Kidney tubule cell (primary cell): ENCODE data around the gene OR6J1.
"Not testable (repeated sequence)": the region's sequence is repeated elsewhere in the genome, so short reads cannot be mapped to it uniquely, and the experiment has no call there.

Experiments used
- DNase-seq: peaks from one replicate; pipeline ENCODE4 v3.0.0-alpha.2; 2018; ENCODE audit warnings: low spot score

OR6J1 gene

DNA sequence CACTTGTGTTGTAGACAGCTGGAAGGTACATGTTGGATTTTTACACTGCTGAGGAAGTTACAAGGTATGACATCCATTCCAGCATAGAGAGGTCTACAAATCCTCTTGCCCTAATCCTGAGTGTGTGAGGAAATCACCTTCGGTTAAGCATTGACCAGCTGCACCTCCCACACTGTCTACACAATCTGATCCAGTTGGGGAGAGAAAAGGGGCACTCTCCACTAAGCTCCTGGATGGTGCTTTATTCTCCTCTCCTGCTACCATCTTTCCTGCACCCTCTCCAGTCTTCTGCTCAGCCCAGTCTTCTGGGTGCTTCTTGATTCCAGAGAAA lies at the start of gene OR6J1:
Gene OR6J1, minus strand, starts transcription at position 48 of the 331 bp plus-strand sequence. CDS start 9,541 bp downstream, outside the sequence.
- no peak for DNase-seq

DNA sequence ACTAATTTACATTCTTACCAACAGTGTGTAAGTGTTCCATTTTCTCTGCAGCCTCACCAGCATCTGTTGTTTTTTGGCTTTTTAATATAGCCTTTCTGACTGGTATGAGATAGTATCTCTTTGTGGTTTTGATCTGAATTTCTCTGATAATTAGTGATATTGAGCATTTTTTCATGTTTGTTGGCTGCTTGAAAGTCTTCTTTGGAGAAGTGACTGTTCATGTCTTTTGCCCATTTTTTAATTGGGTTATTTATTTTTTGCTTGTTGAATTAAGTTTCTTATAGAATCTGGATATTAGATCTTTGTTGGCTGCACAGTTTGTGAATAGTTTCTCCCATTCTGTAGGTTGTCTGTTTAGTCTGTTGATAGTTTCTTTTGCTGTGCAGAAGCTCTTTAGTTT lies 48.0 kb upstream of the OR6J1 start:
- DNase-seq = no peak

DNA sequence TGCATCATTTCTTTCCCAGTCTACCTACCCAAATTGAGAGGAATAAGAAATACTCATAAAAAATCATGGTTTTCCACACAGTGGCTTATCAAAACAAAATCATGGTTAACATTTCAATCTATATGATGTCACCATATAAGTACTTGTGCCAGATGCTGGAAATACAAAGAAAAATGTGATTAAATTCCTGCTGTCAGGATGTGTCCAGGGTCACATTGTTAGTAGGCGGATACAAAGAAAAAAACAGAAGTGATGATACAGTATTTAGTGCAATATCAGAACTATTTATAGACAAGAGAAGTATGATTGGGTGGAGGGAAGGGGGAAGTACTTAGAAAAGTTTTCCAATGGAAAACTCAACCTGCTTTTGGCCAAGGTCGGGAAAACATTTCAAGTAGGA lies 47.0 kb upstream of the OR6J1 start:
- peak; percentile 53 for DNase-seq

DNA sequence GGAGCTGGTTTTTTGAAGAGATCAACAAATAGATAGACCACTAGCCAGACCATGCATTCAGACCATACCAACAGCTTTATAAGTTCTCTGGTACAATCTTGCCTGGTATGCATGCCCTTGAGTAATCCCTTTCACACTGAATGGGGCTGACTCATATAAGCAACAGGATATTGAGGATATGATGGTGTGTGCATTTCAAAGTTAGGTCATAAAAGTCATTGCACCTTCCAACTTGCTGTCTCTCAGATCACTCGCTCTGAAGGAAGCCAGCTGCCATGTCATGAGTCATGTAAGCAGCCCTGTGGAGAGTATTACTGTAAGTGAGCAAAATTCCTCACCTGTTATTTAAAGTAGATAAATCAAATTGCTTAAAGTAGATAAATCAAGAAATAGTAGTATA lies 45.0 kb upstream of the OR6J1 start:
- DNase-seq = peak; percentile 97

DNA sequence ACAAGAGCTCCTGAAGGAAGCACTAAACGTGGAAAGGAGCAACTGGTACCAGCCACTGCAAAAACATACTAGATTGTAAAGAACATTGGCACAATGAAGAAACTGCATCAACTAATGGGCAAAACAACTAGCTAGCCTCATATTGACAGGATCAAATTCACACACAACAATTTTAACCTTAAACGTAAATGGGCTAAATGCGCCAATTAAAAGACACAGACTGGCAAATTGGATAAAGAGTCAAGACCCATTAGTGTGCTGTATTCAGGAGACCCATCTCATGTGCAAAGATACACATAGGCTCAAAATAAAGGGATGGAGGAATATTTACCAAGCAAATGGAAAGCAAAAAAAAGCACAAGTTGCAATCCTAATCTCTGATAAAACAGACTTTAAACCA lies 43.8 kb upstream of the OR6J1 start:
- not testable (repeated sequence) for DNase-seq

DNA sequence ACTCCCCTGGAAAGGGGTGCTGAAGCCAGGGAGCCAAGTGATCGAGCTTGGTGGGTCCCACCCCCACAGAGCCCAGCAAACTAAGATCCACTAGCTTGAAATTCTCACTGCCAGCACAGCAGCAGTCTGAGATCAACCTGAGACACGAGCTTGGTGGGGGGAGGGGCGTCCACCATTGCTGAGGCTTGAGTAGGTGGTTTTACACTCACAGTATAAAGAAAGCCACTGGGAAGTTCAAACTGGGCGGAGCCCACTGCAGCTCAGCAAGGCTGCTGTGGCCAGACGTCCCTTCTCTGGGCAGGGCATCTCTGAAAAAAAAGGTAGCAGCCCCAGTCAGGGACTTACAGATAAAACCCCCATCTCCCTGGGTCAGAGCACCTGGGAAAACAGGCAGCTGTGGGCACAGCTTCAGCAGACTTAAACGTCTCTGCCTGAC lies 42.0 kb upstream of the OR6J1 start:
- DNase-seq = not testable (repeated sequence)

DNA sequence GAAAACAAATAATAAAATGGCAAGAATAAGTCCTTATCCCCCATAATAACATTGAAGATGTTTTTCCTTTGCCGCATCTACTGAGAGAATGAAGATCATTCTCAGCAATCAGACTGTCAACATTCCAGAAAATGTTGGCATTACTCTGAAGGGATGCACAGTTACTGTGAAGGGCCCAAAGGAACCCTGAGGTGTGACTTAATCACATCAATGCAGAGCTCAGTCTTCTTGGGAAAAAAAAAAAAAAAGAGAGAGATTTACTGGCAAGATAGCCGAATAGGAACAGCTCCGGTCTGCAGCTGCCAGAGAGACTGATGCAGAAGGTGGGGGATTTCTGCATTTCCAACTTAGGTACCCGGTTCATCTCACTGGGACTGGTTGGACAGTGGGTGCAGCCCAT lies 41.3 kb upstream of the OR6J1 start:
- no peak for DNase-seq

DNA sequence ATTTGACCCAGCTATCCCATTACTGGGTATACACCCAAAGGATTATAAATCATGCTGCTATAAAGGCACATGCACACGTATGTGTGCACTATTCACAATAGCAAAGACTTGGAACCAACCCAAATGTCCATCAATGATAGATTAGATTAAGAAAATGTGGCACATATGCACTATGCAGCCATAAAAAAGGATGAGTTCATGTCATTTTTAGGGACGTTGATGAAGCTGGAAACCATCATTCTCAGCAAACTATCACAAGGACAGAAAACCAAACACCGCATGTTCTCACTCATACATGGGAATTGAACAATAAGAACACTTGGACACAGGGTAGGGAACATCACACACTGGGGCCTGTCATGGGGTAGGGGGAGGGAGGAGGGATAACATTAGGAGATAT lies 39.3 kb upstream of the OR6J1 start:
- DNase-seq = not testable (repeated sequence)

DNA sequence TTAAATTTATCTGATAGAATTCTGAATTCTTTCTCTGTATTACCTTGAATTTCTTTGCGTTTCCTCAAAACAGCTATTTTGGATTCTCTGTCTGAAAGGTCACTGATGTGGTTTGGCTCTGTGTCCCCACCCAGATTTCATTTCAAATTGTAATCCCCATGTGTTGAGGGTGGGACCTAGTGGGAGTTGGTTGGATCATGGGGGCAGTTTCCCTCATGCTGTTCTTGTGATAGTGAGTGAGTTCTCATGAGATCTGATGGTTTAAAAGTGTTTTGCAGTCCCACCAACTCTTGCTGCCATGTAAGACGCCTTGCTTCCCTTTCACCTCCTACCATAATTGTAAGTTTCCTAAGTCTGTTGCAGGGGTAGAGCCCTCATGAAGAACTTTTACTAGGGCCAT lies 34.1 kb upstream of the OR6J1 start:
- DNase-seq = no peak

DNA sequence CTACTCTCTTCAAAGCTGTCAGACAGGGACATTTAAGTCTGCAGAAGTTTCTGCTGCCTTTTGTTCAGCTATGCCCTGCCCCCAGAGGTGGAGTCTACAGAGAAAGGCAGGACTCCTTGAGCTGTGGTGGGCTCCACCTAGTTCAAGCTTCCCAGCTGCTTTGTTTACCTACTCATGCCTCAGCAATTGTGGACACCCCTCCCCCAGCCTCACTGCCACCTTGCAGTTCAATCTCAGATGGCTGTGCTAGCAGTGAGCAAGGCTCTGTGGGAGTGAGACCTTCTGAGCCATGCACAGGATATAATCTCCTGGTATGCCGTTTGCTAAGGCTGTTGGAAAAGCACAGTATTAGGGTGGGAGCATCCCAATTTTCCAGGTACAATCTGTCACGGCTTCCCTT lies 33.4 kb upstream of the OR6J1 start:
- DNase-seq = peak; percentile 39

DNA sequence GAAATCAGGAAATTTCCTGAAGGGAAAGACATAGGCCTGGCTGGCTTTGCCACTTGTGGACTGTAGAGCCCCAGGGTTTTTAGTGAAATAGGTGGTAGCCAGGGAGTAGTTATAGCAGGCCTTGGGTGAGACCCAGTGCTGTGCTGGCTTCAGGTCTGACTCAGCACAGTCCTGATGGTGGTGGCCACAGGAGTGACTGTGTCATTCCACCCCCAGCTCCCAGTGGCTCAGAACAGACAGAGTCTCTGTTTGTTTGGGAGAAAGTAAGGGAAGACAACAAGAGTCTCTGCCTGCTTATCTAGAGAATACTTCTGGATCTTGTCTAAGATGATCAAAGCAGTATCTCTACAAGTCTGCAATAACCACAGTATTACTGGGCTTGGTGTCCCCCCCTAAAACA lies 27.5 kb upstream of the OR6J1 start:
- peak; percentile 59 for DNase-seq

DNA sequence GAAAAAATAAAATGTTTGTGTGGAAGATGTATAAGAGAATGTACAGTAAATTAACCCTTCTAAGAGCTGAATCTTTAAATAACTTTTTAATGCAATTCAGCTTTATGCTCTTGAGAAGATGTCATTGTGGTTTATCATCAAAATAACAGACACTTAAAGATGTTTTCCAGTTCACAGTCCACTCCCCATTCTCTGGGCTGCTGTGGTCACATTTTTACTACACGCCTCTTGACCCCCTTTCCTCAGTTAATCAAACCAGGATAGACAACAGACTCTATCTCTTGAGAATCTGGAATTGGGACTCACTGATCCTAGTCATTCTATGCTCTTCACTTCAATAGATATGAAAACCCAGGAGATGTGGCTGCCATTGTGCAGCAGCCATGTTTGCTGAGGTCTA lies 24.7 kb upstream of the OR6J1 start:
- DNase-seq = no peak

DNA sequence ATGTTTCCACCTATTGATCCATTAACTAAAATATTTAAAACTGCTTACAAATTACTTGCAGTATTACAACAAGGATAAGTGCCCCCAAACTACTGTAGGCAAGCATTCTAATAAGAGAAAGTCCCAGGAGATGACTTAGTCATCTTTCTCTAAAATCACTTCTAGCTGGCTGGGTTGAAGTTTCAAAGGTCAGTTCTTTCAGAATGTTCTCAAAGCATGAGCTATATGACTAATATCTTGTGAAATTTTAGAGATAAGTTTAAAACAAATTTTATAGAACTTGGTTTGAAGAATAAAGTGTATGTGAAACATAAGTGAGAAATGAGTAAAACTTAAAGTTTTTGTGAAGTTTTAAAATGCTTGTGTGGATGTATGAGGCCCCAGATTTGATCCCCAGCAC lies 24.3 kb upstream of the OR6J1 start:
- peak; percentile 15 for DNase-seq

DNA sequence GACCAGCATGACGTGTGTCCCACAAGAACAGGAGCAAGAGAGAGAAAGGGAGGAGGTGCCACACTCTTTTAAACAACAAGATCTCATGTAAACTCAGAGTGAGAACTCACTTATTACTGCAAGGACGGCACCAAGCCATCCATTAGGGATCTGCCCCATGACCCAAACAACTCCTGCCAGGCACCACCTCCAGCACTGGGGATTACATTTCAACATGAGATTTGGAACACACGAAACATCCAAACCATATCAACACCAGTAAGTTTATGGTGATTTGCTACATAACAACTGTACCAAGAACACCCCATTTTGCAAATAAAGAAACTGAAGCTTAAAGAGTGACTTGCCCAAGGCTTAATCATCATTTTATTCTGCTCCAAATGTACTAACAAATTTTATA lies 23.7 kb upstream of the OR6J1 start:
- DNase-seq = no peak

DNA sequence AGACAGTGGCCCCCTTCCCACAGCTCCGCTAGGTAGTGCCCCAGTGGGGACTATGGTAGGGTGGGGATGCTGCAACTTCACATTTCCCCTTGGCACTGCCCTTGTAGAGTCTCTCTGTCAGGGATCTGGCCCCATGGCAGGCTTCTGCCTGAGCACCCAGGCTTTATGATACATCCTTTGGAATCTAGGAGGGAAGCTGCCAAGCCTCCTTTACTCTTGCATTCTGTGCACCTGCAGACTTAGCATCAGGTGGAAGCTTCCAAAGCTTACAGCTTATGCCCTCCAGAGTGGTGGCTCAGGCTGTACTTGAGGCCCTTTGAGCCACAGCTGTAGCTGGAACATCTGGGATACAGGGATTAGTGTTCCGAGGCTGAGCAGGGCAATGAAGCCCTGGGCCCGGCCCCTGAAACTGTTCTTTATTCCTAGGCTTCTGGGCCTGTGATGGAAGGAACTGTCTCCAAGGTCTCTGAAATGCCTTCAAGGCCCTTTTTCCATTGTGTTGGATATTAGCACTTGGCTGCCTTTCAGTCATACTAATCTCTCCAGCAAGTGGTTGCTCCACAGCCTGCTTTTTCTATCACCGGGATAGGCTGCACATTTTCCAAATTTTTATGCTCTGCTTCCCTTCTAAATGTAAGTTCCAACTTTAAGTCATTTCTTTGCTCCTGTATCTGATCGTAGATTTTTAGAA lies 22.2 kb upstream of the OR6J1 start:
- DNase-seq = no peak

DNA sequence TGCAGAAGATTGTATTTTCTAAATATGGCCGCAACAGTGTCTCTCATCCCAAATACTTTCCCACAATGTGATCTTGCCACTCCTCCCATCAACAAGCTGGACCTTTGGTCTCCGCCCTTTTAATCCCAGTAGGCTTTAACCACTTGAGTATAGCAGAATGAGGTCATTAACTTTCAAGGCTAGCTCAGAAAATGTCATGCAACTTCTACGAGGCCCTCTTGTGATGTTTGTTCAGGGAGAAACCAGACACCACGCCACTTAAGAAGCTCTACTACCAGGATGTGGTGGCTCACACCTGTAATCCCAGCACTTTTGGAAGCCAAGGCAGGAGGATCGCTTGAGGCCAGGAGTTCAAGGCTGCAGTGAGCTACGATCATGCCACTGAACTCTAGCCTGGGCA lies 20.1 kb upstream of the OR6J1 start:
- no peak for DNase-seq

DNA sequence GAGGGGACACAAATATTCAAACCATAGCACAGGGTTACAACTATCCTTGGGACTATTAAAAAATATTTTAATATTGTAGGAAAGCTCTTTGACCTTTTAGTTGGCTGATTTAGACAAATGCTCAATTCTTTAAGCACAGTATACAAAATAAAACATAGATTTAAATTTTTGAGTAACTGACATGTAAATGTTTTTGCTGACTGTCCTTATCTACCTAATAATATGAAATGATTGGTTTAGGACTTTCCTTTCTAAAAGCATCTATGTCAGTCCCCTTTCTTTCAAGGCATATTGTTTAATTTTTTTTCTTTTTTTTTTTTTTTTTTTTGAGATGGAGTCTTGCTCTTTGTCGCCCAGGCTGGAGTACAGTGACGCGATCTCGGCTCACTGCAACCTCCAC lies 16.5 kb upstream of the OR6J1 start:
- no peak for DNase-seq

DNA sequence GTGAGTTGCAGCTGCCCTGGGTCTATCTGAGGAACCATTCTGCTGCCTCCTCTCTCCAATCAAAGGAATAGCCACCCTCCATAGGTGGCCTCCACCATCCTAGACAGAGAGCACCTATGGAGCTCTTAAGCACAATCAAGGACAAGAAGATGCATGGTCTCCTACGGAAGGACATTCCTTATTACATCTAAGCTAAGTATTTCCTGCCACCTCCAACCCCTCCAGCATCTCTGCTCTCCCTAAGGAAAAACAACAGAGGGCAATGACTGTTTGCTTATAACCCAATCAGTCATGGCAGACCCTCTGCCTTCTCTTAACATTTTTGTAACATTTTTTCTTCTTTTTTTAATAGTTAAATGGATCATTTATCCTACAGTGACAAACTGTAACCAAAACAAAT lies 14.8 kb upstream of the OR6J1 start:
- DNase-seq = no peak

DNA sequence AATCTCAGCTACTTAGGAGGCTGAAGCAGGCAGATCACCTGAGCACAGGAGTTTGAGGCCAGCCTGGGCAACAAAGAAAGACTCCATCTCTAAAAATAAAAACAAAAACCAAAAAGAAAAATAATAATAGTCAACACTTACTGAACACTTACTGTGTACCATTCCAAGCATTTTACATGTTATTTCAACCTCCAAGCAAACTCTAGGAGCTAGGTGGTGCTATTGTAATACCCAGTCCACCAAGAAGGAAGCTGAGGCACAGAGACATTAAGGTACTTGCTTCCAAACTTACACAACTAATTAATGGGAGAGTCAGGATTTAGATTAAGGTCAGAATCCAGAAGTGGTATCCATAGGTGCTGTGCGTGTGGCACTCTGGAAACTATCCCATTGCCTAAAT lies 13.7 kb upstream of the OR6J1 start:
- peak; percentile 57 for DNase-seq

DNA sequence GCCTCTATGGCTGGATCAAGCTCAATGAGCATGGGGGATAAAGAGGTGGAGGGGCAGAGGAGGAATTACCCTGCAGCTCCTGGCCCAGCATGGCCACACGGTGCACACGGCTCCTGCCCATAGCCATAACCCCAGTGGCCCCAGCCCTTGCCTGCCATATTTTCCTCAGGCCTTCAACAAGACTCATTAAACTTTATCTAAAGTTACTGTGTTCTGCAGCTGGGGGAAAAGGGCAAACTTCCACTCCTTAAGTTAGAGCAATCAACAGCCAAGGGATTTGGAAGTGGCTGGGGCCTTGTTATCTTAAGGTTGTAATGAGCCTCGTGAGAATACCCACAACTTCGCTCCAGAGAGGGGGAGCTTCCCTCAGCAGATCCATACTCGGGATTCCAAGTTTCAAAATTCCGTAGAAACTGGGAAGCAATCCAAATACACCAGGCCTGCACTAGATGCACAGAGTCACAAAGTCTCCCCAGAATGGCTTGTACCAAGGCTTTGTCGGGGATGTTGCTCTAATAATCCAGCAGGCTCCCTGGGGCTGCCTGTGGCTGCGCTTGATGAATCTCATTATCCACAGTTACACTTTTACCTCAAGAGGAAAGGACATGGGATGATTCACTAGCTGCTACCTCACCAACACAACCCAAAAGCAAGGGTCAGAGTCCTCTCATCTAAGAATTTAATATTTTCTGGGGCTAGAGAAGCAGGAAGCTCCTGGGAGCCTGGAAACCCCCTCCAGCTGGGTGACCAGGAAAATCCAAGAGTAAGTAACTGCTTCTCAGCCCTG lies 13.0 kb upstream of the OR6J1 start:
- peak; percentile 98 for DNase-seq

DNA sequence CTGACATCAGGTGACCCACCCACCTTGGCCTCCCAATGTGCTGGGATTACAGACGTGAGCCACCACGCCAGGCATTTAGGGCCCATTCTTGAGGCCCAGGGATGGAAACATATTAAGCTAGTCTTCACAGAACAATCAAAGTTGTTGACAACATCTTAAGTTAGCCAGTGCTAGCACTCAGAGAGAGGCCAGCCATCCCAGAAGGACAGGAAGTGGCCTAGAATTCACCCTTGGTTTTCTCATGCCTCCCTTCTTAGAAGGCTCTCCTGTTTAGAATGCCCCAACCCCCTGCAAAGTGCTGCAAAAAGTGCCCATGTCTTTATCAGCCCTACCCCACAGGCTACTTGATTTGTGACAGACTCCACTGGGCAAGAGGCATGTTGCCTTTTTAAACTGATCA lies 12.1 kb upstream of the OR6J1 start:
- peak; percentile 8 for DNase-seq

DNA sequence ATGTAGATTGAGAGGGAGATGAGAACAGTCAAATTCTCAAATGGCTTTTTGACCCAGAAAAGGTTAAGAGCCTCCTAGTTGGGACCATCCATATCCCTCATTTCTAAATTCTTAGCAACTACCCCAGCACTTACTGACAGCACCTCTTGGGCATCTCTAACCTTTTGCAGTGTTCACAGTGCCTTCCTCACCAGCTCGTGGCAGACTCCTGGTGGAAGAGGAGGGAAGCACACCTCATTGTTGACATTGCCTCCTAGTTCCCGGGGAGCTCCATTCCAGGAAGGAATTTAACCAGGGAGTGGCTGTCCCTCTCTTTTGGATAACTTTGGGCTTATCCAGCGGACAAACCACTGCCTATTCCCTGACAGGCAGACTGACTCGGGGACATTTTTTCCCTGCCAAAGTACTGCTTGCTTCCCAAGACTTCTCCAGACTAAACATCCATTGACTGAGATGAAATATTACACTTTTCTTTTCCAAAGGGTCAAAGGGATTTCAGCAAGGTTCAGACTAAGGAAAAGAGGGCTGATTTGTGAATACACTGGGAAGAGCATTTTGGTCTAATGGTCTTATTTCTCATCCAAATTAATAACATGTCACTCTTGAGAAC lies 9.0 kb upstream of the OR6J1 start:
- DNase-seq = peak; percentile 79

DNA sequence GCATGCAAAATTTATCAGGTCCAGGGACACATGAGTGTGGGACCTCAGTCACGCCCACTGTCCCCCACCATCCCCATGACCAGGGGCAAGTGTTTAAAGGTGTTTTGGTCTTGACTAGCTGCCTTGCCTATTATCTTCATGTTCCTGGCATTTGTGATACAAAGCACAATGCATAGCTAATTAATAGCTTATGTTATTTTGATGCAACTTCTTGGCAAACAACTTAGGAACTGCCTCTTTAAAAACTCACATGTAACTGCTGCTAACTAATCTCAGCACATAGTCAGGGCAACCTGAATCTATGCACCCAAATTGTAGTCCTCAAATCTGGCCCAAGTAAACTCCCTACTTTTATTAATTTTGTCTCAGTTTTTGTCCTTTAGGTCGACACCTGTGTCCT lies 7.4 kb upstream of the OR6J1 start:
- no peak for DNase-seq
